GM23248 (cell line): ENCODE results near the gene CDKN2AIP.

Experiments
- EZH2 ChIP-seq: fragments of 200-600 bp; sonication (generic); IDR thresholded peaks from 2 replicates; pipeline ENCODE4 v1.6.1; 2018; ENCODE audit warnings: antibody characterized with exemption, mild to moderate bottlenecking; ENCODE audit not compliant: insufficient read depth, poor library complexity, severe bottlenecking
- EZH2phosphoT487 ChIP-seq: fragments of 200-600 bp; sonication (generic); IDR thresholded peaks from 2 replicates; pipeline ENCODE4 v1.6.1; 2018; ENCODE audit warnings: antibody characterized with exemption, moderate library complexity, mild to moderate bottlenecking, low read depth; ENCODE audit not compliant: insufficient read depth

DNA sequence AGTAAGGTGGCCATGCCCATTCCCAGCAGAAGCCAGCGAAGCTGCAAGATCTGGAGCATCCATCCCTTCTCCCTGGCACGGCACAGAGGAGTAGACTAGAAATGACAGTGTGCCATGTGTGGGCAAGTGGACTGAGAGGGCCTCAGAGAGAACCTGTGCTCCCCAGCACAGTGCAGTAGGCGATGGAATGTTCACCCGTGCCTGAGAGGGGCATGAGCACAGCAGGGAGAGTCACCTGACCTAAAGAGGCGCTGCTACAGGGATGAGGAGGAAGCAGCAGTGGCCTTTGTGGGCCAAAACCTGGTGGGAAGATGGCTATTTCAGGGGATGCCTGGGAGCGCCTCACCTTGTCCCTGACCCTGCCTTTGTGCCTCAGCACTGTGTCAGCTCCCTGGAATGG is 8.0 kb upstream of the CDKN2AIP start:
- TF ChIP-seq EZH2: no peak
- no peak for TF ChIP-seq EZH2phosphoT487
